Mucosa of stomach (tissue), 1 donor: Measurements from ENCODE around the gene ELFN1.

Source experiments
- H3K27me3 ChIP-seq: one replicate; pipeline ENCODE4 v1.7.0; 2013; ENCODE audit warnings: mild to moderate bottlenecking, low read length; ENCODE audit not compliant: control insufficient read depth, insufficient read depth
- H3K36me3 ChIP-seq: one replicate; pipeline ENCODE4 v1.7.0; 2013; ENCODE audit warnings: low read length; ENCODE audit not compliant: control insufficient read depth, insufficient read depth
- H3K4me1 ChIP-seq: one replicate; pipeline ENCODE4 v1.7.0; 2013; ENCODE audit warnings: mild to moderate bottlenecking, low read length; ENCODE audit not compliant: control insufficient read depth, insufficient read depth
- H3K4me3 ChIP-seq: one replicate; pipeline ENCODE4 v1.7.0; 2013; ENCODE audit warnings: low read length
- H3K9ac ChIP-seq: one replicate; pipeline ENCODE4 v1.7.0; 2013; ENCODE audit warnings: mild to moderate bottlenecking, low read length, moderate library complexity
- H3K9me3 ChIP-seq: one replicate; pipeline ENCODE4 v1.7.0; 2013; ENCODE audit warnings: mild to moderate bottlenecking, low read length, moderate library complexity; ENCODE audit not compliant: control insufficient read depth
- donor health status: Pancreatic carcinoma.

Gene ELFN1

DNA sequence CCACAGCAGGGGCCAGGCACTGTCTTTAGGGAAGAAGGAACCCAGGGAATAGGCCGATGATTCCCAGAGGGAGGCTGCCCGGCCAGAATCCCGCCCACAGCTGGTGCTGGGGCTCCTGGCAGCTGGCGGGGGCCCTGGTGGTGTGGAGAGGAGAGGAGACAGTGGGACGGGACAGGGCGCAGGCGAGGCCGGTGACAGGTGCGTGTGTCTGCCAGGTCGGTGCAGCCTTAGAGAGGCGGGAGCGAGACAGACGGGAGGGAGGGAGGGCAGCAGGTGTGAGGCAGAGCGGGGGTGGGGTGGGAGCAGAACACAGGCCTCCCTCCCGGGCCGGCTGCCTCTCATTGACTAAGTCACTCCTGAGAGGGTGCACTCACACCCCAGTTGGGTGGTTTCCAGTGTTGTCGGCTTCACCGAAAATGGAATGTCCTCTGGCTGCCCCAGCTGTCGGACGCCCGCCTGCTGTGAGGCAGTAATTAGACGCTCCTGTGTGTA, 55.2 kb downstream of the ELFN1 start:
- Histone ChIP-seq H3K36me3 (no peaks in the 10 kb centered on the region), H3K4me3 (no peak overlapping the region), H3K9ac (no peak overlapping the region), H3K4me1 (no peaks in the 10 kb centered on the region), H3K27me3 (peaks cover 16% of the 10 kb centered on the region), H3K9me3 (no peaks in the 10 kb centered on the region)

DNA sequence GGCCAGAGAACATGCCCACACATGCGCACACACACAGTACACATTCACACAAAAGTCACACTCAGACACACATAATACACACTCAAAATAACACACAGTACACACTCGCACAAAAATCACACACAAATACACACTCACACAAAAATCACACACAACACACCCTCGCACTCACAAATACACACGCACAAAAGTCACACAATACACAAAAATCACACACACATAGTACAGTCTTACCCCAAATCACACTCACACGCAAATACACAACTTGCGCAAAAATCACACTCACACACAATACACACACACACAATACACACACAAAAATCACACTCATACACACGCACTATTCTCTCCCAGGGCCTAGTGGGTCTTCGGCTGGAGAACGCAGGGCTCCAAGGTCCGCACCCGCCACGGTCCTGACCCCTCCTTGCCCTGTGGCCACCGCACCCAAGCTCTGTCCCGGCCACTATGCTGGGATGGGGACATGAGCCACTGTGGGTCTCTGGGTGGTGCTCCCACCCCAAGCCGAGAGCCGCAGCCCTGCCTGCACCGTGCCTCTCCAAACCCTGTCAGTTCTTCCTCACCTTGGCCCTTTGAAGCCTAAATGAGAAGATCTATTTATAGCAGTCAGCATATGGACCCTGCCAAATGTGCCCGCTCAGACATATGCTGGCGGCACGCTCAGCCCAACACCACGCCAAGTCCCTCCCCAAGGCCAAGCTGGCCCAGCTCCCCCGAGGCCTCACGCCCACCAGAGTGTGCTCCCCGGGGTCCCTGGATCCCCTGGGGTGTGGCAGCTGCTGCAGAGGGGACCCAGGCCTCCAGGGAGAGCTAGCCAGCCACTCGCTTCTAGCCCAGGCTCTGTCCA, 55.9 kb downstream of the ELFN1 start:
- Histone ChIP-seq H3K4me3 (no peak overlapping the region), H3K4me1 (no peaks in the 10 kb centered on the region), H3K9ac (no peak overlapping the region), H3K36me3 (no peaks in the 10 kb centered on the region), H3K9me3 (no peaks in the 10 kb centered on the region), H3K27me3 (peaks cover 16% of the 10 kb centered on the region)

DNA sequence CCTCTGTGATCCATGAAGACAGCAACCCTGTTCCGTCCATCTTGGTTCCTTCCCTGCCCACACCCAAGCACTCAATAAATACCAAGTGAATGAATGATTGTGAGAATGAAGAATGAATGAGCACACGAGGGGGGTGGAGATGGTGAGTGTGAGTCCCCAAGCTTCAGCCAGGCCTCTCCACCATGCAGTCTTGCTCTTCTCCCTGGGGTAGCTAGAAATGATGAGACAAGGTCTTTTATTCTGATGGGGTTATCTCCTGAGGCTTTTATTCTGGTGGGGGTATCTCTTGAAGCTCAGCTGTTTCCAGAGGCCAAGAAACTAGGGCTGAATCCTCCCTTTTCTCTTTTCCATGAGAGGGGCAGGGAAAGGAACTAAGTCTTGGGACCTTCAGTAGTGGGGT, 57.0 kb downstream of the ELFN1 start:
- Histone ChIP-seq H3K36me3 (no peaks in the 10 kb centered on the region), H3K9me3 (no peaks in the 10 kb centered on the region), H3K9ac (no peak overlapping the region), H3K4me3 (no peak overlapping the region), H3K27me3 (peaks cover 16% of the 10 kb centered on the region), H3K4me1 (no peaks in the 10 kb centered on the region)

DNA sequence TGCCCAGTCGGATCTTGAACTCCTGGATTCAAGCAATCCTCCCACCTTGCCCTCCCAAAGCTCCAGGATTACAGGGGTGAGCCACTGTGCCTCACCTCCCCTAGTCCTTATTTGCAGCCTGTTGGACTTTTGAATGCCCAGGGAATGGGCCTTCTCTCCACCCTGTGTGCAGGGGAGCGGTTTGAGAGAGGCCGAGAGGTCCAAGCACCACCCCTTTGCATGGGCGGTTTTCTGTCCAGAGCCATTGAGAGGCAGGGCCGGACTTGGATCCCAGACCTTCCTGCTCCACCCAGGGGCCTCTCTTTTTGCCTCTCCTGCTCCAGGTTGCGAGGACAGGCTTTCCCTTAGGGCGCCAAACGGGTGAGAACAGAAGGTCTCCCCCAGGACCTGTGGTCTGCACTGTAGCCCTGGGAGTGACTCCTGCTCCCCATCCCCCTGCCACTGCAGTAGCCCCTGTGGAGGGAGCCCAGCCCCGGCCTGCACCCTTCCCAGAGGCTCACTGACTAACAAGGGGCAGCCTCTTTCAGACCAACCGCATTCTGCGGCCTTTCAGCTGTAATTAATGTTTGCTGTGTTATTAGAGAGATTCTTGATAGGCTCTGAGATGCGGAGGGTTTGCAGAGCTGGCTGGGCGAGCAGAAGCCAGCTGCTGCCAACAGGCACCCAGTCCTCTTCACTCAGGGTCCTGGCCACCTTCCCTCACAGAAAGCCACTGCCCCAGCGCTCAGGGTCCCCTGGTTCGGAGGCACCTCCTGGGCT, 57.9 kb downstream of the ELFN1 start:
- Histone ChIP-seq H3K4me1 (no peaks in the 10 kb centered on the region), H3K27me3 (peaks cover 16% of the 10 kb centered on the region), H3K9ac (no peak overlapping the region), H3K36me3 (no peaks in the 10 kb centered on the region), H3K4me3 (no peak overlapping the region), H3K9me3 (no peaks in the 10 kb centered on the region)

DNA sequence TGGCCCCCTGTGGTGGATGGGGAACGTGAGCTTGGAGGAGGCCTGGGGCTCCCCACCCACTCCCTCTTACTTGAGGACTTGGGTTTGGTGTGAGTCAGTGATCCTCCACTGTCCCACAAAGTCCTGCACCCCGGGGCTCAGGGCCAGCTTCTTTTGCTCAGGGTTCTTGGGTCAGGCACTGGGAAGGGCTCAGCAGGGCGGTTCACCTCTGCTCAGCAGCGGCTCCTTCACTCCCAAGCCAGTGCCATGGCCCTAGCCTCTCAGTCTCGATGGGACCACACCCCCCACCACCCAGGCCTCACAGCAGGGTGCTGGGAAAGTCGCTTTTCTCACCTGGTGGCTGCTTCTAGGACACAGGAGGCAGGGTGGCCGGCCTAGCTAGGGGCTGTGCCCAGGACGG, 59.1 kb downstream of the ELFN1 start:
- Histone ChIP-seq H3K9ac (no peak overlapping the region), H3K36me3 (no peaks in the 10 kb centered on the region), H3K4me3 (no peak overlapping the region), H3K4me1 (no peaks in the 10 kb centered on the region), H3K27me3 (peaks cover 16% of the 10 kb centered on the region), H3K9me3 (no peaks in the 10 kb centered on the region)

DNA sequence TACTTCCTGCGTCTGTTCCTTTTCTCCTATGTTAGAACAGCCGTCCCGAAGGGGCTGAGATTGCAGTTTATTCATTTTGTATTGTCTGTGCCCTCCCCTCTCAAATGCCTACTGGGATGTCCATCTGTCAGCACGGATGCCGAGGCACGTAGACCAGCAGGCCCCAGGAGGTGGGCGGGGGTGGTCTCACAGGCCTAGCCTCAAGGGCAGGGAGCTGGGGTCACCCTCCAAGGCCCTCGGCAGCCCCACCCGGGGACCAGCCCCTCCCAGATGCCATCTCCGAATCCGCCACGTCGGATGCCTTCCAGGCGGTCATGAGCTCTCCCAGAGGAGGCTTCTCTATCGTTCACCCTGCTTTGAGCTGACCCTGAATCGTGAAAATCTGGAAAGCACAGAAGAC, 59.7 kb downstream of the ELFN1 start:
- peaks cover 13% of the 10 kb centered on the region for H3K27me3 ChIP-seq
- no peak overlapping the region for H3K4me3 ChIP-seq
- H3K9me3 ChIP-seq, result no peaks in the 10 kb centered on the region
- H3K36me3 ChIP-seq, result no peaks in the 10 kb centered on the region
- no peaks in the 10 kb centered on the region for H3K4me1 ChIP-seq
- no peak overlapping the region for H3K9ac ChIP-seq

DNA sequence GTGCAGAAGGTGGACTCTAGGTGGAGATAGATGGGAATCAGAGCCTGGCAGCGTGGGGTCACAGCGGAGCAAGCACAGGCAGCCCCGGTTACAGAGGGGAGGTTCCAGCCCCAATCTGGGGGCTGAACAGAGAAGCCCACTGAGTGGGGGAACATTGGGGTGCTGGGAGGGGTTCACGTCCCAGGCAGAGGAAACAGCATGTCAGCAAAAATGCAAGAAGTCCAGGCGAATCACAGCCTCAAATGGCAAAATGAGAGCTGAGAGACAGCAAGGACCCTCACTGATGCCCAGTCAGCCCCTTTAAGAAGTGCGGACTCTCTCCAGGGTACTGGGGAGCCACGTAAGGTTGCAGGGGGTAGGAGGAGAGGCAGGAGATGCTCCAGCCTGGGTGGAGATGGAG, 62.0 kb downstream of the ELFN1 start:
- no peaks in the 10 kb centered on the region for H3K4me1 ChIP-seq
- H3K36me3 ChIP-seq, result no peaks in the 10 kb centered on the region
- H3K27me3 ChIP-seq, result peaks cover 3% of the 10 kb centered on the region
- H3K9me3 ChIP-seq, result no peaks in the 10 kb centered on the region
- H3K9ac ChIP-seq, result no peak overlapping the region
- H3K4me3 ChIP-seq, result no peak overlapping the region

DNA sequence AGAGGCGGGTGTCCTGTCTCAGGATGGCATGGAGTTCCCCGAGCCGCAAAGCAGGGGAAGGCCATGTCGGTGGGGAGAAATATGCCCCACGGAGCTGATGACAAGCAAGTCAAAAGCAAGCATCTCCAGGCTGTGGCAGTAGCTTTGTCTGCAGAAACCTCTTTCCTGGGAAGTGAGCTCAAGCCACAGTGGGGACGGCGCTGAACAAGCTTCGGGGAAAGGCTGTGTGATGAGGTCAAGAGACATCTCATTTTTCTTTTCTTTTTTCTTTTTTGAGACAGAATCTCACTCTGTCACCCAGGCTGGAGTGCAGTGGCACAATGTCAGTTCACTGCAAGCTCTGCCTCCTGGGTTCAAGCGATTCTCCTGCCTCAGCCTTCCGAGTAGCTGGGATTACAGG, 62.6 kb downstream of the ELFN1 start:
- Histone ChIP-seq H3K4me1 (no peaks in the 10 kb centered on the region), H3K9ac (no peak overlapping the region), H3K9me3 (no peaks in the 10 kb centered on the region), H3K27me3 (peaks cover 6% of the 10 kb centered on the region), H3K36me3 (no peaks in the 10 kb centered on the region), H3K4me3 (no peak overlapping the region)

DNA sequence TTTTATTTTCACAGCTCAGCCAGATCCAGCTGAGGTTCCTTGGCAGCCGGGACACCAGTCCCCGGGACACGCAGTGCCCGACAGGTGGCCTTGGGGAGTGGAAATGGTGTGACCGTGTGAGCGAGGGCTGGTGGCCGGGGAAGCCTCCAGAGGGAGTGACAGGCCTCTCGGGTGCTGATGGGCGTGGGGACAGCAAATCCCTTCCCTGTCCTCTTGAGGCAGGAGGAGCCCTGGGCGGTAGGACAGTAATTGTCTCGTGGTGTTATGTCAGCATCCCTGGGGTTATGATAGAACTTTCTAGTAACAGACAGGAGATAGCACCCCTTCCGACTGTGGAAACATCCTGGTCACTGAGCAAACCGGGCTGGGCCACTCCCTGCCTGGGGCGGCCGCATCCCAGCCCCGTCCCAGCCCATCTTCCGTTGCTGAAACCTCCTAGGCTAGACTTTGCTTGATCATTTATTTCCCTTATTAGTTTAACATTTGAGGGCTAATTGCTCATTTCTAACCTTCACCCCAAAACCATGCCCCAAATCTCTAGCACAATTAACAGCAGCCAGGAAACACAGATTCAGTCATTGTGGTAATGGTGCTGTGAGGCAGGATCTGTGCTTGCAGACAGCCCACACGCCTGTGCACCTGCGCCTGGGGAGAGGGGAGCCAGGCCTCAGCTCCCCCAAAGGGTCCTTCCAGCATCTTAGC, 63.3 kb downstream of the ELFN1 start:
- Histone ChIP-seq H3K4me1 (no peaks in the 10 kb centered on the region), H3K36me3 (no peaks in the 10 kb centered on the region), H3K9ac (no peak overlapping the region), H3K4me3 (no peak overlapping the region), H3K27me3 (peaks cover 5% of the 10 kb centered on the region), H3K9me3 (no peaks in the 10 kb centered on the region)

DNA sequence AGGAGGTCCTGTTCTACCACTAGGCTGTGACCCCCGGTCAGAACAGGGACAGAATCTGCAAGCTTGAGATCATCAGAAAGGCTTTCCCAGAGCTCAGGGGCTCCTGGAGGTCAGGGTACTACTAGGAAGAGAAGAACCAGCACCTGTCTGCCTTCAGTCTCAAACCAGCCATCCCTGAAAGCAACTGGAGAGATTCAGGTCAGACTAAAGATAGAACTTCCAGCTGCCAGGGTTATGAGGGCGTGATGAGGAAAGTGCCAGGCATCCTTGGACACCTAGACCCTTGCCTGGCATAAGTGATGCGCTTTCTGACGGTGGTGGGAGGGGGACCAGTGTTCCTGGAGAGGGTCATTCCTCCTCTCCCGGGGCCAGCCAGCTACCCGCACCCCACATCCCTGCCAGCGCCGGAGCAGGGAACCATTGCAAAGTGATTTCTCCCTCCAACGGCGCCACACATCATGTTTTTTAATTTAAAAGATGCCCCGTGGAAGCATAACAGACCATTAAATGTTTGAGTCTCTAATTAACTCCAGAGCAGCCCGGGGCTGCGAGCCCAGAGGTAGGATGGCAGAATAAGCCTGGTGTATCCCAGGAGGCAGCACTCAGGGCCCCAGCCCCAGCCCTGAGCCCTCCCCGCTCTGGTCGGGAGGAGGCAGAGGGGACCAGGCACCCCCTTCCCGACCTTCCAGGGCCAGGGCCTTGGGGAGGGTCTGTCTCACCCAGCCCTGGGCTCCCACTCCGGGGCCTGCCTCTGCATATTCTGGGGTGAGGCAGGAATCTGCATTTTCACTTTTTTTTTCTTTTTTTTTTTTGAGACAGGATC, 64.0 kb downstream of the ELFN1 start:
- H3K4me3 ChIP-seq, result no peak overlapping the region
- H3K9ac ChIP-seq, result no peak overlapping the region
- no peaks in the 10 kb centered on the region for H3K36me3 ChIP-seq
- H3K4me1 ChIP-seq, result no peaks in the 10 kb centered on the region
- H3K27me3 ChIP-seq, result peaks cover 5% of the 10 kb centered on the region
- no peaks in the 10 kb centered on the region for H3K9me3 ChIP-seq

DNA sequence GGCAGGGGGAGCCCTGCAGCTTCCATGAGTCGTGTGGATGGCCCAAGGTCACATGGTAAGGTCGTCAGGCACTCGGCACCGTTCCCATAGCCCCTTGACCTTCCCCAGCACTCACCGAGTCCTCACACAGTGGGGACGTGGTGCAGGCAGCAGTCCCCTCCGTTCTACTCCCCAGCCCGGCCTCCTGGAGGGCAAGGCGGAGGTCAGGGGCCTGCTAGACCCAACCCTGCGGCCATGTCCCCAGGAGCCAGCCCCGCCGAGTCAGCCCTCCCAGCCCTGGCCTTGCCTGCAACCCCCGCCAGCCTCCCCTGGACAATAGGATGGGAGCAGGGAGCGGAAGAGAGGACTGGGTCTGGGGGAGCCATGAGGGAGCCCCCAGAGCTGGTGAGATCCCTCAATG, 65.2 kb downstream of the ELFN1 start:
- H3K27me3 ChIP-seq, result peaks cover 5% of the 10 kb centered on the region
- no peak overlapping the region for H3K9ac ChIP-seq
- H3K36me3 ChIP-seq, result no peaks in the 10 kb centered on the region
- no peaks in the 10 kb centered on the region for H3K9me3 ChIP-seq
- H3K4me1 ChIP-seq, result no peaks in the 10 kb centered on the region
- no peak overlapping the region for H3K4me3 ChIP-seq
